GM13977 (cell line): ENCODE data around the gene RNF6.
"Not testable (repeated sequence)": the region's sequence is repeated elsewhere in the genome, so short reads cannot be mapped to it uniquely, and the experiment has no call there.

Source experiments
- DNase-seq: peaks from one replicate; pipeline ENCODE4 v3.0.0; 2012; ENCODE audit warnings: low spot score
- CTCF ChIP-seq: IDR thresholded peaks from 2 replicates; pipeline ENCODE4 v1.5.1; 2012; ENCODE audit warnings: mild to moderate bottlenecking, control low read depth; ENCODE audit not compliant: insufficient read depth; ENCODE audit errors: extremely low read depth, missing control alignments
- in situ Hi-C: fragments of 300-500 bp; cut with MboI; formaldehyde crosslinking; loops from one replicate; pipeline ENCODE4 v1.12.0; 2022; ENCODE audit warnings: low sequenced_read_pairs, low pct_unique_long_range_greater_than_20kb, mixed read lengths, inconsistent platforms; ENCODE audit not compliant: unreplicated experiment

Gene RNF6

DNA sequence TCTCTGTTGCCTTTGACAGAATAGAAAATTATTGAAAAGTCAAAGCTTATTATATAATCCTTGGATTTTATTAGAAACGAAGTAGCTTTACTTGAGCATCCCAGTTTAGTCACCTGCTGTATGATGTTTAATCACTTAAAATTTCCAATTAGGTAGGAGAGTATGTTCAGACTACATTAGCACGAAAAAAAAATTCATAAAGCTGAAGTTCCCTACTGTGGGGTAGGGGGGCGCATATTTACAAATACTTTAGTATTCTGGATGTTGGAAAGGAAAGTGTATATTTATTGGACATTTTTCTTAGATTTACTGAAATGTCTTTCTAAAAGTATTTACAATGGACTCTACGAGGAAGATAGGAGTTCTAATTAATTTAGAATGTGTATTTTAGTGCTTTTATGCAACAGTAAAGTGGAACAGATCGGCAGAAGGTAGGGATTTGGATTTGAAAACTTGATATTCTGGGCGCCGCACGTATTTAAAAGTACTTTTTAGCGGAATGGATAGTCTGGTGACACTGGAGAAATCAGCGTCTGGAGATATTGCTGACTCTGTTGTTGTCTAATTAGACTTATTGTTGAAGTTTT, 33.7 kb upstream of the RNF6 start:
- peak; percentile 48 for TF ChIP-seq CTCF
- no peak for DNase-seq
- in situ Hi-C loops: no loop called here

DNA sequence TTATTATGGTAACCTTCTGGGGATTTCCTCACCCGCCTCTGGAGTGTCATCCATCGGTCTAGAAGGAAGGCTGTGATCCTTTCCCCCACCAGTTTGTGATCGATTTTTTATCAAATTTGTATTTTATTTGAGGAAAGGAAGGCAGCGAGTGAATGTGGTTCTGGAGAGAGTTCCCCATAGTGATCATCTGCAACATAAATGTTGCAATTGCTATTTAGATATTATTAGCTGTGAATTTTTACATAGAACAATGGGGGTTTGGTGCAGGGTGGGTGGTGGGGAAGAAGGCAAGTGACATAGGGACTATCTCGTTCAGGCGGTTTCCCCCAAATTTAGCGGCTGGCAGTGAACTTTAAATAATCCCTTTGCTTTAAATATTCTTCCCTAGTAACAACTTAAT, 33.0 kb upstream of the RNF6 start:
- in situ Hi-C loops: no loop called here
- no peak for TF ChIP-seq CTCF
- no peak for DNase-seq

GRCh38 chr13:26254583-26255111, 32.5 kb upstream of the RNF6 start:
- peak; percentile 8 for TF ChIP-seq CTCF
- peak; percentile 59 for DNase-seq
- in situ Hi-C loops: no loop called here

DNA sequence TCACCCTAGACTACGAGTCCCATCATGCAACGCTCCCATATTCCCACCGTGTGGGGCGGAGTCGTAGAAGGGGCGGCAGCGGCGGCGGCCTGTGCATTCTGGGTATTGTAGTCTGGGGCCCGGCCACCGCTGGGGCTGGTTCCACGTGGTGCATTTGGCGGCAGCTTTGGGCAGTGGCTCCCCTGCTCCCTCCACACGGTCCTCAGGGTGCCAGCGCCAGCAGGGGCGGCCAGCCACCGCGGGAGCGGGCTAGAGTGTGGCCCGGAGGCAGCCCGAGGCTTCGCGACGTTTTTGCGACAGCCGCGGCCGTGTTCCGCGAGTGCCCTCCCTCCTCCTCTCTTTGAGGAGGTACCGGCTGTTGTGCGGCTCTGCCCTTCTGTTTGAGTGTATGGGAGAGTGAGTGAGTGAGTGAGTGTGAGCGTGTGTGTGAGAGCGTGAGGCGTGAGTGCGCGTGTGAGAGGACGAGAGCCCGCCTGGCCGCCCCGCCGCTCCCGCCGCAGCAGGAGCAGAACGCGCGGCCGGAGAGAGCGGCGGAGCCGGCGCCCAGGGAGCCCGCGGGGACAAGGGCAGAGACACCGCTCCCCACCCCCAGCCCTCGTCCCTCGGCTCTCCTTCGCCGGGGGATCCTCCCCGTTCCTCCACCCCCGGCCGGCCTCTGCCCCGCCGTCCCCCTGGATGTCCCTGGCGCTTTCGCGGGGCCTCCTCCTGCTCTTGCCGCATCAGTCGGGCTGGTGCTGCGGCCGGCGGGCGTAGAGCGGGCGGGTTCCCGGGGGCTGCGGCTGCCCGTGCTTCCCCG, 31.9 kb upstream of the RNF6 start, which contains the start of gene CDK8:
Gene CDK8, plus strand, starts transcription at position 343 of the 796 bp plus-strand sequence. CDS start 513 bp downstream, outside the sequence.
- DNase-seq: peak; percentile 88
- in situ Hi-C loops: no loop called here
- no peak for TF ChIP-seq CTCF

DNA sequence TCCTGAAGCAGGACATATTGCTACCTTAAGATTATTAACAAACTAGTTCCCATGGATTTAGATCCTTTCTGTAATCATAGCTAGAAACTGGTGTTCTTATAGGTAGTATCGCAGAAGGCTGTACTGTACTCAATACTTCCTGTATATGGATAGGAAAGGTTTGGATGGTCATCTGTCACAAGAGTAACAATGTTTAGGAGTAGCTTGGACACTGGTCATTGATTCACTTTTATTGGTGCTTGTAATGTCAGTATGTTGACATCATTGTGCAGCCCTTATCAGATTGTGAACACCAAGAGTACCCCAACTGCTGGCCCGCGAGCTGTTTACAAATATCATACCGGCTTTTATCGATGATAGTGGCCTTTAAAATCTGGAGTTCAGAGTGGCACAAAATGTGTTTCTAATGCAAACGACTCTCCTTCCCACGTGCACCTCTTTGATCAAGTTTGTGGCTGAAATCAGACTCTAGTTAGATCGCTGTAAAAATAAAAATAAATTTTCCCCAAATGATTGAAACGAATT, 31.2 kb upstream of the RNF6 start:
- no peak for DNase-seq
- no peak for TF ChIP-seq CTCF
- in situ Hi-C loops: no loop called here

- in situ Hi-C loops, DNase-seq: not testable (repeated sequence)
Observed at GRCh38 chr13:26252006-26252405, 29.9 kb upstream of the RNF6 start.

DNA sequence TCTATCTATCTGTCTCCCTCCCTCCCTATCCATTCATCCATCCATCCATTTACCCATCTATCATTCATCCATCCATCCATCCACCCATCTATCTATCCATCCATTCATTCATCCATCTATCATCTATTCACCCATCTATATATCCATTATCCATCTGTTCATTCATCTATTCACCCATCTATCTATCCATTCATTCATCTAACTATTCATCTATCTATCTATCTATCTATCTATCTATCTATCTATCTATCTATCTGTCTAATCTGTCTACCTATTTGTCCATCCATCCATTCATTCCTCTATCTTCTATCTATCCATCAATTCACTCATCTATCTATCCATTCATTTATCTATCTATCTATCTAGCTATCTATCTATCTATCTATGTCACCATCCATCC, 27.4 kb upstream of the RNF6 start:
- in situ Hi-C loops: no loop called here
- no peak for TF ChIP-seq CTCF
- no peak for DNase-seq
